Measurements from ENCODE around the gene RCAN2.

RCAN2 gene

GRCh38 chr6:46507426-46507825, 16.2 kb upstream of the RCAN2 start:
- no peak overlapping the region for H3K4me3 ChIP-seq (ENCODE audit: severe bottlenecking)
- no peak for TF ChIP-seq CTCF (IDR thresholded peaks at IDR 0.05; ENCODE audit: poor library complexity, severe bottlenecking)
- no peaks in the 10 kb centered on the region for H3K9me3 ChIP-seq (ENCODE audit: severe bottlenecking)
- ATAC-seq (ENCODE audit: low read depth) (no peak), DNase-seq (ENCODE audit: low spot score) (no peak)
- H3K27me3 ChIP-seq (ENCODE audit: insufficient read depth, poor library complexity, severe bottlenecking): peaks cover 5% of the 10 kb centered on the region
- no peaks in the 10 kb centered on the region for H3K36me3 ChIP-seq (ENCODE audit: low read depth)
- H3K4me1 ChIP-seq (ENCODE audit: insufficient read depth, poor library complexity, severe bottlenecking): no peaks in the 10 kb centered on the region
- no peak overlapping the region for H3K27ac ChIP-seq (ENCODE audit: poor library complexity, severe bottlenecking)

GRCh38 chr6:46505693-46506512, 14.7 kb upstream of the RCAN2 start:
- Histone ChIP-seq H3K4me1 (ENCODE audit: insufficient read depth, poor library complexity, severe bottlenecking) (no peaks in the 10 kb centered on the region), H3K36me3 (ENCODE audit: low read depth) (no peaks in the 10 kb centered on the region), H3K4me3 (ENCODE audit: severe bottlenecking) (no peak overlapping the region), H3K9me3 (ENCODE audit: severe bottlenecking) (no peaks in the 10 kb centered on the region), H3K27me3 (ENCODE audit: insufficient read depth, poor library complexity, severe bottlenecking) (peaks cover 5% of the 10 kb centered on the region), H3K27ac (ENCODE audit: poor library complexity, severe bottlenecking) (no peak overlapping the region)
- TF ChIP-seq CTCF (IDR thresholded peaks at IDR 0.05; ENCODE audit: poor library complexity, severe bottlenecking): no peak
- DNase-seq (ENCODE audit: low spot score): no peak
- ATAC-seq (ENCODE audit: low read depth): no peak

GRCh38 chr6:46504242-46504641, 13.0 kb upstream of the RCAN2 start:
- peaks cover 8% of the 10 kb centered on the region for H3K27me3 ChIP-seq (ENCODE audit: insufficient read depth, poor library complexity, severe bottlenecking)
- no peaks in the 10 kb centered on the region for H3K4me1 ChIP-seq (ENCODE audit: insufficient read depth, poor library complexity, severe bottlenecking)
- H3K9me3 ChIP-seq (ENCODE audit: severe bottlenecking): no peaks in the 10 kb centered on the region
- H3K27ac ChIP-seq (ENCODE audit: poor library complexity, severe bottlenecking): no peak overlapping the region
- H3K4me3 ChIP-seq (ENCODE audit: severe bottlenecking): no peak overlapping the region
- ATAC-seq (ENCODE audit: low read depth) (no peak), DNase-seq (ENCODE audit: low spot score) (no peak)
- no peak for TF ChIP-seq CTCF (IDR thresholded peaks at IDR 0.05; ENCODE audit: poor library complexity, severe bottlenecking)
- no peaks in the 10 kb centered on the region for H3K36me3 ChIP-seq (ENCODE audit: low read depth)

GRCh38 chr6:46502486-46503119, 11.4 kb upstream of the RCAN2 start:
- no peak for DNase-seq (ENCODE audit: low spot score)
- no peak for TF ChIP-seq CTCF (IDR thresholded peaks at IDR 0.05; ENCODE audit: poor library complexity, severe bottlenecking)
- H3K9me3 ChIP-seq (ENCODE audit: severe bottlenecking): no peaks in the 10 kb centered on the region
- H3K4me3 ChIP-seq (ENCODE audit: severe bottlenecking): no peak overlapping the region
- no peaks in the 10 kb centered on the region for H3K36me3 ChIP-seq (ENCODE audit: low read depth)
- ATAC-seq (ENCODE audit: low read depth): no peak
- no peaks in the 10 kb centered on the region for H3K4me1 ChIP-seq (ENCODE audit: insufficient read depth, poor library complexity, severe bottlenecking)
- no peak overlapping the region for H3K27ac ChIP-seq (ENCODE audit: poor library complexity, severe bottlenecking)
- H3K27me3 ChIP-seq (ENCODE audit: insufficient read depth, poor library complexity, severe bottlenecking): peaks cover 17% of the 10 kb centered on the region

Data from RWPE2 (cell line).